GM18511 (cell line): ENCODE data around the gene MMP24OS.
"Not testable (repeated sequence)": the region's sequence is repeated elsewhere in the genome, so short reads cannot be mapped to it uniquely, and the experiment has no call there.

Experiments used
- ATAC-seq: cut with Tn5 transposase; IDR thresholded peaks from one replicate; pipeline ENCODE4 v1.9.1; 2021; ENCODE audit warnings: mild to moderate bottlenecking, moderate library complexity; ENCODE audit not compliant: unreplicated experiment

MMP24OS gene

DNA sequence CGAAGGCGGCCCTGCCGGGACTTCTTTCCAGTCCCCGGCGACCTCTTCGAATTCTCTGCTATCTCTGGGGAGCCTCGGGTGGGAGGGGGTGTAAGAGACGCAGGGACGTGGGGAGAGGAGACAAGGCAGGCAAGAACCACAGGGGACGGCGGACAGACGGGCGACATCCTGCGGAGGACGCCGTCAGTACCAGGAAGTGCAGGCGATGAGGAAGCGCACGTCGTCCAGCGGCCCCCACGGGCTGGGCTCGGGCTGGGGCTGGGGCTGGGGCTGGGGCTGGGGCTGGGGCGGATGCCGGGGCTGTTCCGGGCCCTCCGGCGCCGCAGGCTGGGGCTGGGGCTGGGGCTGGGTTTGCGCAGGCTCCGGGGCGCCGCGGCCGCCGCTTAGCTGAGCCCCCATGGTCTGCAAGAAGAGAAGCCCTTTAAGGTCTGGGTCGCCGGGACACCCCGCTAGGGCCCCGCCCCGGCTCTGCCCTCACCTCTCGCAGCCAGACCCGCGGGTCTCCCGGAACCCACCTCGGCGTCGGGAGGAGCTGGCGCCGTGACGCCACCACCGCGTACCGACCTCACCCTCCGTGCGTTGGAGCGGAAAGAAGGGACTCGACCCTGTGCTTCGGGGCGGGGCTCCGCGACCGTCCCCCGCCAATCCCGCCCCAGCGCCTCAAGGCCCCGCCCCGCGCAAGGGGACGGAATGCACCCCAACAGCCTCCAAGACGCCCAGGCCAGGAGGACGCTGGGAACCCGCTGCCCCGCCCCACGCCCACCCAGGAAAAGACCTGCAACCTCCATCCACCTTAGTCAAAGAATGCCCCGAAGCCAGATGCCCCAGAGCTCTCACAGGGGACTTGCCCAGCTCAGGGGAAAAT lies at the start of gene MMP24OS:
MMP24OS (minus strand) TSS at position 592 of the 865 bp plus-strand sequence; CDS start at position 399, 193 bp downstream.
- ATAC-seq: peak; percentile 92

DNA sequence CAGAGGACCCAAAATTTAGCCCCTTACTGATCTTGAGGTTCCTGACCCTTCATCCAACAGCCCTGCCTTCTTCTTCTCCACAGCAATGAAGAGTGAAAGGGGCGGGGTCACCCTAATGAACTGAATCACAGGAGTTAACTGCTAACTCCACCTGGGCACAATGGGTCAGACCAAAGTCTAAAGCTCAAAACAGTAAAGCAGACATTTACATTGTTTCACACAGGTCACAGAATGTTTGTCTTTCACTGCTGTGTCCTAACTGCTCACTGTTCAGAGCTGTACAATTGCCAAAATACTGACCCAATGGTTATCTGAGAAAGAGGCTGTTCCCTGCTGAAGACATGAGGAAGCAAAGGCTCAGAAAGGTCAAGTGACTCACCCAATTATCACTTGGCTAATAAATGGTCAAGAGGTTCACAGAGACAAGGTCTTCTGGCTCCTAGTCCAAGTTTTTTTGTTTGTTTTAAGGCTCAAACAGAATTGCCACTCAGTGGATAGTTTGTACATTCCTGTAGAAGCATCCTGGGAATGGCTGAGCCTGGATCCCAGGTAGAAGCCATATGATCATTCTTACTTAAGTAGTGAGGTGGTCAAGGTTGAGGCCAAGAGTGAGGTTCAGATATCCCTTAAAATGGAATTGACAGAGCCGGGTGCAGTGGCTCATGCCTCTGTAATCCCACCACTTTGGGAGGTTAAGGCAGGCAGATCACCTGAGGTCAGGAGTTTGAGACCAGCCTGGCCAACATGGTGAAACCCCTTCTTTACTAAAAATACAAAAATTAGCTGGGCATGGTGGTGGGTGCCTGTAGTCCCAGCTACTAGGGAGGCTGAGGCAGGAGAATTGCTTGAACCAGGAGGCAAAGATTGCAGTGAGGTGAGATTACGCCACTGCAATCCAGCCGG lies 49.4 kb upstream of the MMP24OS start:
- ATAC-seq: no peak

DNA sequence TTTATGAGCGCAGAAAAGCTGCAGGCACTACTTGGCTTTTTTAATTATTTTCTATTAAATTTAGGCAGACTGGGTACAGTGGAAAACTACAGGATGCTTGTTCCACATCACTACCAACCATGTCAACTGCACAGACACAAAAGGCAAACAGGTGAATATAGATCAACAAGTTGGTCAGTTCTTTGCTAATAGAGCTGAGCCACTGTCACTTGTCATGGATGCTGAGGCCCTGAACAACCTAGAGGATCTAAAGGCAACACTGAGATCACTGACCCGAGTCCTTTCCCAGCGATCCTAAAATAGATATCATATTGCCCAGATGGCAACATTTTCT lies 48.8 kb upstream of the MMP24OS start:
- ATAC-seq: no peak

DNA sequence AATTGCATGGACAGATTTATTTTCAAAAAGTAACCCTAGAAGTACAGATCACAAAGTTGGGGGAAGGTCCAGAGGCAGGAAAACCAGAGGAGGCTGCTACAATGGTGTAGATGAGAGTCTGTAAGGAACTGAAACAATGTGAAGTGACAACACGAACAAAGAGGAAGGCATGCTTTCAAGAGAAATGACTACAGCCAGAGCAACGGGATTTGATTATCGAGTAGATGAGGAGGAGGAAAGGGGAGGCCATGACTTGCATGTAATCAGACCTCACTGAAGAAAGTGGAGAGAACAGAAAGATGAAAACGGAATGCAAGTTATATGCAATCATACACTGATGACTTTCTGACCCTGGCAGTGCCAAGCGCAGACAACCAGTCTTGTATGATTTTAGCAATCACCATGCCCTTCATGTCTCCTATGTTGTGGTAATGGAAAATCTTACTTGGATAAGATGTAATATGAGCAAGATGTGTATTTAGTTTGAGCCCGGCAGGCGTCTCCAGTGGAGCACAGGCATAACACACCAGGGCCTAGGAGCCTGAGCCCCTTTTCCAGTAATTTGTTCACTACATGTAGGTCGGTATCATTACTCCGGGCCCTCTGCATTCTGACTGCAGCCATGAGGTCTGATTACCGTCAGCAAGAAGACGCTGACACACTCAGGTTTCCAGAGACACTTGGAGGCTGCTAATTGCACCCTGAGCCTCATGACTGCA lies 48.3 kb upstream of the MMP24OS start:
- no peak for ATAC-seq

DNA sequence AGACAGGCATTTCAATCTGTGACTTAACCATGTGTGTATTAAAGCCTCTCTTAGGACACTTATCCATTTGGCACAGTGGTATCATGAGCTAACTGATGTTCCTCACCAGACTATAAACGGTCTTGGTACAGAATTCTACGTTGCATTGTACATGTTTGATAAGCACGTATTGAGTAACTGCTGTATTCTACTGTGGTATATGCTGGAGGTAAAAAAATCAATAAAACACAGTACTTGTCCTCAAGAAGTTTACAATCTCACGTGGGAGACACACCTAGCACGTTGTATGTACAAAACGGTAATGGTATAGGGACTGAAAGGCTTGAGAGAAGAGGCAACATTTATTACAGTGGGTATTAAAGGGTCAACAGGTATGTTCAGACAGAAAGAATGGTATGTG lies 47.5 kb upstream of the MMP24OS start:
- ATAC-seq: no peak

DNA sequence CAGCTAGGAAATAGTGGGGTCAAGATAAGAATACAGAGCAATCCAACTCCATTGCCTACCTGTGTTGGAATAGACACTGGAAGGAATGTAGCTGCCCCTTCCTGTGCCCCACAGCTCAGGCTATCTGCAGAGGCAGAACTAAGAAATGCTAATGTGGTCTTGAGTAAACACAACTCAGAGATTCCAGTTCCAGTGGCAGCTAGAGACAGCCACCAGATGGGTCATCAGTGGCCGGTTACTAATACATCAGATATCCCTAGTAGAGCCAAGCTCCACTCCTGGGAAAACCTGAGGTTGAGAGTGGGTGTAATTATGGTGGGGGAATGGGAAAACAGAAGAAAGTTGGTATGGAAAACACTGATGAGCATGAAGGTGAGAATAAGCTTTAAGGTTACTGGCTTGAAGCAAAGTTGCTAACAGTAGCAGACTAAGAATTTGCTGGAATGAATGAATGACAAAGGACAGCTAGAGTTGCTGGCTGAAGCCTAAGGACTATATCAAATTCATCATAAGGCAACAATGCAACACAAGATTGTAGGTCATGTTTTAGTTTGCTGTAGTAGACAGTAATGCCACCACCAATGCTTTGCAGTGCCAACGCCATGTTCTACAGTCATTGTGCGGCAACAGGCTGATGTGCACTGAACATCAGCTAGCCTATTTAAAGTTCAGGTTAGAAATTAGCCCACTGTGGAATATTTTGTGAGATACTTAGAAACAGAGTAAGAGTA lies 42.6 kb upstream of the MMP24OS start:
- no peak for ATAC-seq

DNA sequence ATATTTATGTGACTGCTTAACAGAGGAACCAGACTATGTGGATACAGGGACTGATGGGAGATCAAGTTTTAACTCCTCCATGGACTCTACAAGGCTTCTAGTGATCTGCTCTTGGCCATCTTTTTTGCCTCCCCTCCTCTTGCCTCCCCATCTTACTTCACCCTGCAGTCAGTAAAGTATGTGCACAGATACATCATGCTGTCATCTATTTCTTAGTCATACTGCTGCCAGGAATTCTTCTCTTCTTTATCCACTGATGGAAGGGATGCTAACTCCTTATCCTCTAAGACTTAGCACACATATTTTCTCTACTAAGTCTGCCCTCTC lies 41.9 kb upstream of the MMP24OS start:
- no peak for ATAC-seq

DNA sequence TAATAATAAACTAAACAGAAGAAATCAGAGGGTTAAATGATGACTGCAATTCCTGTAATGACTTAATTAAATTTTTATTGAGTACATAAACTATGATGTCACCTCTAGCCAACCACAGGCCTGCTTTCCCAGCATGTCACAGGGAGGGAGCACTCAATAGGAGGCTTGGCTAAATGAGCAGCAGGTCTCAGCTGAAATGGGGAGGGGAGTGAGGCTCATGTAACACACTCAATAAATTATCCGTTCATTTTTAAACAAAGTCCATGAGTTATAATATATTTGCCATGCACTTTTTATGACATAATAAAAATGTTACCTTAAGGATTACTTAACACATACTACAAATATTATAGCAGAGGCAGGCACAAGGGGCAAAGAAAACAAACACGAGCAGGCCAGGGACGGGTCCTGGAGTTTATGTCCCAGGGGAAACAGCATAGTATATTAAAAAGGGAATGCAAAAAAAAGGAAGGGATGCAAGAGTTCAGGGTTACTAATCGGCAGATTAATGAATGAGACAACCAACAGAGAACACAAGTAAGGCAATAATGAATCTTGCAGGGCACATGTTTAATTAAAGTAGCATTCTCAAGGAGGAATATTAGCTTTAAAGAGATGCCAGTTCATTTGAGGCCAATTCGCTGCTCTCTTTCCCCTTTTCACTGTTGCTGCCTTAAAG lies 41.4 kb upstream of the MMP24OS start:
- ATAC-seq: no peak

DNA sequence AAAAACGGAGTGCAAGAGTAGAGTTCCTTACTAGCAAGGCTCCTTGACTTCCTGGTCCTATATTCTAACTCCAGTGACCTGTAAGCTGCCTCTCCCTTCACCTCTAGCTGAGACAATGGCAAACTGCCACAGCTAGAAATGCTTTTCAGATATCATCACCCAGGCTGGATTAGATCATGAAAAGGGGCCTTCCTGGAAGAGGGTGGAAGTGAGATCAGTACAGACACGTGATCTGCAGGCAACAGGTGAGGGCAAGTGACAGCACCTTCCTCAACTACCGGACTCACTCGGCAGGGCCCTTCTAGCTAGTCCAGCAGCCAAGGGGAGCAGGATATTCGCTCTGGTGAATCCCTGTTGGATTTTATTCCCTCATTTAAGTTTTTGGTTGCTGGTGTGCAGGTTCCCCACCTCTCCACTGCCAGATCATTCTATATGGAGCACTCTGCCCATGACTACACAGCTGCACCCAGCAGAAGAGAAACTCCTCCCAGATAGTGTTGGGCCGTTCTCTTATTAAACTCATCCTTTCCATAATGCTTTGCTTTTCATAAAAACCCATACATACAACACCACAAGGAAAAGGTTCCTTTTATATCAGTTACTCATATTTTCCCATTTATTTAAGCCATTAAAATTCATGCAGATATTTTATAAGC lies 40.7 kb upstream of the MMP24OS start:
- ATAC-seq: no peak

DNA sequence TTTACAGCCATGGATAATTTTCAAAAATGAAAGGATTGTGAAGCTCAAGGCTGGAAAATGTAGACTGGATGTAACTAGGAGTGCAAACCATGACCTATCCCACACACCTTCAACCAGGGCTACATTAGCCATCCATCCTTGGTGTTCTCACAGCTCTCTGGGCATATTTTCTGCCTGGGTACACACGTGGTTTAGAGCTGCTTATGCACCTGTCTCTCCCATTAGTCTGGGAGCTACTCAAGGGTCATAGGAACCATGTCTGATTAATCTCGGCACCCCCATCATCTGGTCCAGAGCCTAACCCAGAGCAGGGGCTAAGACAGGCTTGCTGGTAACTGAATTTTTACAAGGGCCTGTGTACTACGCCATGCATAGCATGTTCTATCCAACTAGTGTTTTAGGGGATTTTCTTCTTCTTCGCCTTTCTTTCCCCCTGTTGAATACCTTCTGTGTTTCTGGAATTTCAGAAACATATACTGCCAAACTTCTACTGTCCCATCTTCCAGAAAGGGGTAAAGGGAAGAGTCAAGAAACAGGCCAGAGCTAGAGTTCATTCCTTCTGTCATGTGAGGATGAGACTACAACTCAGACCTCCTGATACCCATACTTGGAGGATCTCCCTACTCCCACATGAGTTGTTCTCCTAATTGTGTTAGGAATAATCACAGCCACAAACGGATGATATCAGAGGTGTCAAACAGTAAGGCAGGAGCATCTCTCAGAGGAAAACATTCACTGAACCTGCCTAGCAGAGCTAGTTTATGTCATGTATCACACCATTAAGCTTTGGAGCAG lies 39.7 kb upstream of the MMP24OS start:
- ATAC-seq: no peak

DNA sequence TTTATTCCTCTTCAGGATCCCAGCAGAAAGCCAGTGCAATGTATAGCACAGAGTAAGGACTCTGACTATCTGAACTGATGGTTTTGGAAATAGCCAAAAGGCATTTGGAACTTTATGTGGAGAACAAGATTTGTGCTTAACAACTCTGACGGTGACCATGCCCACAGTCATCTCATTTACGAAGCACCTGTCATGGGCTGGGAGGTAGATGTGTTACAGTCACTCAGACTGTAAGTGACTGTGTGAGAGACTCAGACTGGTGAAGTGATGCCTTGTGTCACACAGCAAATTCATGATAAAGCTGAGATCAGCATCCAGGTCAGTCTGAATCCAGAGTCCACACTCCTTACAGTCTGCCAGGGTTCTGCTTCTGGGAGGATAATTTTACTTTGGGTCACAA lies 38.2 kb upstream of the MMP24OS start:
- no peak for ATAC-seq

DNA sequence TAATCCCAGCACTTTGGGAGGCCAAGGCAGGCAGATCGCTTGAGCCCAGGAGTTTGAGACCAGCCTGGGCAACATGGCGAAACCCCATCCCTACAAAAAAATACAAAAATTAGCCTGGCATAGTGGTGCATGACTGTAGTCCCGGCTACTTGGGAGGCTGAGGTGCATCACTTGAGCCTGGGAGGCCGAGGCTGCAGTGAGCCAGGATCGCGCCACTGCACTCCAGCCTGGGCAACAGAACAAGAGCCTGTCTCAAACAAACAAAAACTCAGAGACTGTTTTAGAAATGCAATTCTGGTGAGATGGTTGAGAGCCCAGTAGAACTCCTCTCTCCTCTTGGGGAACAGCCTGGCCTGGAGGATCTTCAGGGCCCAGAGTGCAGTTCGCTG lies 37.7 kb upstream of the MMP24OS start:
- not testable (repeated sequence) for ATAC-seq

DNA sequence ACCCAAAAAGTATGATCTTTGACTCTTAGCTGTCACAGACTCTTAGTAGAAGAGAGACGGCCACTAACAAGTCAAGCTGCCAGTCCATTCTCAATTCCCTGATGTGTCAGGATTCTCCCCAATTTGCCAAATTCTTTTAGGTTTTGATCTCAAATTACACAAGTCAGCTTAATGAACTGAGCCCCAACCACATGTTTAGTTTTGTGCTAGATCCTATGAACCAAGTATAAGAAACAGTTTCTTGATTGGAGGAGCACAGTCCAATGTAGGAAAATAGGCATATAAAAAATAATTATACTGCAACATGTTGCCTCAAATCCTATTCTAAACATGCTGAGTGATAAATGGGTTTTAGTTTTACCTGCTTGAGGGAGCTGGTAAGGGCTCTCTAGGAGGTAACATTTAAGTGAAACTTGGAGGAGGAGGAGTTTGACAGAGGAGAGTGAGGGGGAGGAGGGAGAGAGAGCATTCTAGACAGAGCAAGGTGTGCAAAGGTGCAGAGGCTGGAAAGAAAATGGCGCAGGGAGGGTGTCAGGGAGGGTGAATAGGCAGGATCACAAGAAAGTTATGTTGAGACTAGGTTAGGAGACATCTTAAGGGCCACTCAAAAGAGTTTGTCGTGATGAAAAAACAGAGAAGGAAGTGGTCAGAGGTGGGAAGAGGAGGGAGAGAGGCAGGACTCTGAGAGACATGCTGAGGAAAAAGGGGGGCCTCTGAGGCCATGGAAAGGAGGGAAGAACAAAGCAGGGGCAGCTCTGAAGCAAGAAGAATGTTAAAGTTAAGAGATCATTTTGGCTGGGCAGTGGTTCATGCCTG lies 37.1 kb upstream of the MMP24OS start:
- no peak for ATAC-seq

DNA sequence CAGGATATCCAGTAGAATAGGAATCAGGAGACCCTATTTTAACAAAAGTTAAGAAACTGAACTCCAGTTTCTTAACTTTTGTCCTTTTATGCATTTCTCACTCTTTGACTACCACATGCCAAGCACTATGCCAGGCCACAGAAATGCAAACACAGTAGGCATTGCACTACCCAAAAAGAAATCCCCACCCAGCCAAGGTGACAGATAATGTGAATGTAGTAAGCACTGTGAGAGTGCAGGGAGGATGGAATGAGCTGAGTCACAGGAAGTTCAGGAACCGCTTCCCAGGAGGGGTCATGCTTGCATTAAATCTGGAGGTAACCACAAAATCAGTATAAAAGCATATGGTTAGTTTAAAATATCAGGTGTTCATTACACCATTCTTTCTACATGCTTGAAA lies 34.4 kb upstream of the MMP24OS start:
- no peak for ATAC-seq

DNA sequence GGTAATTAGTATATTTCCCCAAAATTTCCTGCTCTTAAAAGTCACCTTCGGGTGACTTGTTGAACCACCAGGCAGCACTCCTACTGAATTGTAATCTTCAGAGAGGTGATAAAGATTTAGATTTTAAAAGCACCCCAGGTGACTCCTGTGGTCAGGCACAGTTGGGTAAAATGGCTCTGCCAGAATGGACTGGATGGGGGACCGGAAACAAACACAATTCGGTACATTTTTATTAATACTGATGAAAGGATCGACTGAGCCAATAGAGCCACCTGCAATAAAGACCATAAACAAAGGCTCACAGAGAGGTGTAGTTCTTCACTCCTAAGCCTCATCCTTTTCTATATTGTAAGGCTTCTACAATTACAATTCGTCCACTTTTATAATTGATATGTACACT lies 33.9 kb upstream of the MMP24OS start:
- ATAC-seq: no peak

DNA sequence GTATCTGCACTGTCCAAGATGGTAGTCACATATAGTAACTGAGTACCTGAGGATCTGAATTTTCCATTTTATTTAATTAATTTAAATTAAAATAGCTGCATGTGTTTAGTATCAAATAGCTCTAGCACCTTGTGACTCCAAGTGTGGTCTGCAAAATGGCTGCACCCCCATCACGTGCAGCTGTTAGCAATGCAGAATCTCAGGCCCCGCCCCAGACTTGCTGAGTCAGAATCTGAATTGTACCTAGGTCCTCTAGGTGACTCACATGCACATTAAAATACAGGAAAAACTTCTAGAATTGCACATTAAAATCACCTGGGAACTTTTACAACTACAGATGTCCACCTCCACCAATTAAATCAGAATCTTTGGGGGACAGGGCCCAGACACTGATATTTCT lies 33.5 kb upstream of the MMP24OS start:
- ATAC-seq: no peak

DNA sequence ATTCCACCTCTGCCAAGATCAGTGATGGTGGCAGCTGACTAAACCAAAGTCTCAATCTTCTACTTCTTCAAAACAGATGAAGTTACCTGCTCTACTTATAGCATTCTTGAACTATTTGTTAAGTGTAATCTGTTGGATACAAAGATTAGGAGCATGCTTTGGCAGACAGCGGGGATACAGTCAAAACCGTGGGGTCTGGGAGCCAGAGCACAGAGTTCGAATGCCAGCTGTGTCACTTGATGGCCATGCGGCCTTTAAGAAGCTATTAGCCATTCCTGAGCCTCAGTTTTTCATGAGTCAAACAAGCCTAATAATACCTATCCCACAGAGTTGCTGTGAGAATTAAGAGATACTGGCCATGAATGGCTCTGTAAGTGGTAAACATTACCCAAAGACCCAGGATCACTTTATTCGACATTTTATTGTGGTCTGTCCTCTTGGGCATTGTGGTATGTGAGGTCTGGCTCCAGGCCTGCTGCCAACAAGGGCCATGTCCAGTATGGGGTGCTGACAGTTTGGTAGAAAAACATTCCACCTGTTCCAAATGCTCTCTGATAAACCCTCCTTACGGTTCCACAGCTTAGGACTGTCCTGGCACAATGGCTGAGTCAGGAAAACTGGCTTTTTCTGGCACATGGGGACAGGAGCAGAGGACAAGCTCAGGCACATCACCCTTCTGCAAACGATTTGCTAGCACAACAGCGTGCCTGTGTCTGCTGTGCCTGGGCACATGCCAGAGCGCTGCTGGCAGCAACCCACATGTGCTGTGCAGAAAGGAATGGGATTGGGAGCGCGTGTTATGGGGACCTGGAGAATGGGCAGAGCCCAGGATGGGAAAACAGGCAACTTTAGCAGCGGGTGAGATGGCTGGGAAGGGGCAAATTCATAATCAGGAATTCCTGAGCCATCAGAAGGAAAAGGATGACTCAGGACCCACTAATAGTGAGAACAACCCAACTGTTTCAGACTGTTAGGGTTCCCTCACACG lies 30.0 kb upstream of the MMP24OS start:
- ATAC-seq: no peak
